DND-41 (cell line): ENCODE data around the gene COMMD6.

ENCODE experiments used
- ATAC-seq: fragments of 200-7000 bp; cut with Tn5 transposase; 3 replicates; pipeline ENCODE4 v1.9.1; 2021; ENCODE audit warnings: low read depth; ENCODE audit not compliant: insufficient read depth
- DNase-seq: peaks from one replicate; pipeline ENCODE4 v3.0.0-alpha.2; 2020
- H2AFZ ChIP-seq: 2 replicates; pipeline ENCODE4 v1.6.0; 2012; ENCODE audit warnings: low read depth, low read length
- H3K27ac ChIP-seq: 2 replicates; pipeline ENCODE4 v1.5.1; 2012; ENCODE audit warnings: low read length, inconsistent platforms
- H3K27me3 ChIP-seq: fragments of 200-600 bp; sonication (generic); 2 replicates; pipeline ENCODE4 v1.6.0; 2012; ENCODE audit warnings: low read length, mild to moderate bottlenecking, inconsistent platforms; ENCODE audit not compliant: insufficient read depth, poor library complexity
- H3K36me3 ChIP-seq: 2 replicates; pipeline ENCODE4 v1.5.1; 2012; ENCODE audit warnings: low read length, inconsistent platforms; ENCODE audit not compliant: insufficient read depth
- H3K4me1 ChIP-seq: 2 replicates; pipeline ENCODE4 v1.5.1; 2012; ENCODE audit warnings: mild to moderate bottlenecking, low read length; ENCODE audit not compliant: insufficient read depth
- H3K4me2 ChIP-seq: 2 replicates; pipeline ENCODE4 v1.6.0; 2012; ENCODE audit warnings: mild to moderate bottlenecking, moderate library complexity, low read length, inconsistent platforms; ENCODE audit not compliant: insufficient read depth
- H3K4me3 ChIP-seq, 2 experiments: fragments of 200-600 bp in 1 of 2; shearing (Covaris generic) in 1 of 2; 2 replicates each; pipeline ENCODE4 v1.5.1; 2012 to 2016; ENCODE audit warnings: inconsistent platforms in 2 of 2, low read length in 2 of 2, mild to moderate bottlenecking in 2 of 2, low read depth in 1 of 2, moderate library complexity in 1 of 2
- H3K79me2 ChIP-seq: 2 replicates; pipeline ENCODE4 v1.6.0; 2012; ENCODE audit warnings: low read length, inconsistent platforms; ENCODE audit not compliant: insufficient read depth
- H3K9ac ChIP-seq: 2 replicates; pipeline ENCODE4 v1.6.0; 2012; ENCODE audit warnings: low read depth, mild to moderate bottlenecking, inconsistent platforms, low read length, moderate library complexity
- H3K9me3 ChIP-seq: 2 replicates; pipeline ENCODE4 v1.5.1; 2012; ENCODE audit warnings: low read length, moderate library complexity, mild to moderate bottlenecking, inconsistent platforms; ENCODE audit not compliant: insufficient read depth, severe bottlenecking
- H4K20me1 ChIP-seq: 2 replicates; pipeline ENCODE4 v1.6.0; 2012; ENCODE audit warnings: low read length; ENCODE audit not compliant: insufficient read depth
- CTCF ChIP-seq: IDR thresholded peaks from 2 replicates; pipeline ENCODE4 v1.5.1; 2012; ENCODE audit warnings: borderline replicate concordance, low read length, moderate library complexity, mild to moderate bottlenecking; ENCODE audit not compliant: poor library complexity, severe bottlenecking; ENCODE audit errors: extremely low read depth
- EZH2 ChIP-seq: IDR thresholded peaks from 3 replicates; pipeline ENCODE4 v1.6.1; 2012; ENCODE audit warnings: borderline replicate concordance, low read depth, mild to moderate bottlenecking, moderate library complexity, low read length, inconsistent platforms; ENCODE audit not compliant: severe bottlenecking

COMMD6 gene

GRCh38 chr13:75506018-75506417 is 31.6 kb downstream of the COMMD6 start:
- H3K27ac ChIP-seq, result no peak overlapping the region
- no peak overlapping the region for H3K9ac ChIP-seq
- H3K4me1 ChIP-seq, result no peaks in the 10 kb centered on the region
- H4K20me1 ChIP-seq, result no peaks in the 10 kb centered on the region
- H3K36me3 ChIP-seq, result no peaks in the 10 kb centered on the region
- no peak for ATAC-seq
- no peaks in the 10 kb centered on the region for H3K27me3 ChIP-seq
- no peaks in the 10 kb centered on the region for H3K79me2 ChIP-seq
- no peaks in the 10 kb centered on the region for H3K9me3 ChIP-seq
- no peak overlapping the region for H3K4me2 ChIP-seq
- no peak overlapping the region for H2AFZ ChIP-seq
- no peak overlapping the region for H3K4me3 ChIP-seq
- DNase-seq, result no peak
- TF ChIP-seq CTCF, result no peak
- TF ChIP-seq EZH2, result no peak

GRCh38 chr13:75505327-75505726 is 32.3 kb downstream of the COMMD6 start:
- Histone ChIP-seq H4K20me1 (no peaks in the 10 kb centered on the region), H3K4me1 (no peaks in the 10 kb centered on the region), H3K27ac (no peak overlapping the region), H2AFZ (no peak overlapping the region), H3K9me3 (no peaks in the 10 kb centered on the region), H3K4me3 (no peak overlapping the region), H3K27me3 (no peaks in the 10 kb centered on the region), H3K9ac (no peak overlapping the region), H3K79me2 (no peaks in the 10 kb centered on the region), H3K36me3 (no peaks in the 10 kb centered on the region), H3K4me2 (no peak overlapping the region)
- ATAC-seq, result no peak
- DNase-seq, result no peak
- TF ChIP-seq CTCF (no peak), EZH2 (no peak)

GRCh38 chr13:75495938-75496337 is 41.7 kb downstream of the COMMD6 start:
- peaks cover 8% of the 10 kb centered on the region for H3K27me3 ChIP-seq
- no peaks in the 10 kb centered on the region for H3K36me3 ChIP-seq
- H3K4me2 ChIP-seq, result no peak overlapping the region
- H2AFZ ChIP-seq, result no peak overlapping the region
- H3K4me1 ChIP-seq, result no peaks in the 10 kb centered on the region
- no peak for TF ChIP-seq EZH2
- no peak for TF ChIP-seq CTCF
- H3K9ac ChIP-seq, result no peak overlapping the region
- H3K4me3 ChIP-seq, result no peak overlapping the region
- H3K79me2 ChIP-seq, result no peaks in the 10 kb centered on the region
- no peak for DNase-seq
- no peaks in the 10 kb centered on the region for H4K20me1 ChIP-seq
- no peak for ATAC-seq
- no peak overlapping the region for H3K27ac ChIP-seq
- H3K9me3 ChIP-seq, result no peaks in the 10 kb centered on the region

GRCh38 chr13:75494491-75494890 is 43.1 kb downstream of the COMMD6 start:
- Histone ChIP-seq H3K4me3 (no peak overlapping the region), H3K4me1 (no peaks in the 10 kb centered on the region), H3K36me3 (no peaks in the 10 kb centered on the region), H3K9ac (no peak overlapping the region), H3K27ac (no peak overlapping the region), H3K27me3 (peaks cover 8% of the 10 kb centered on the region), H3K9me3 (no peaks in the 10 kb centered on the region), H3K79me2 (no peaks in the 10 kb centered on the region), H2AFZ (no peak overlapping the region), H4K20me1 (no peaks in the 10 kb centered on the region), H3K4me2 (no peak overlapping the region)
- DNase-seq (no peak), ATAC-seq (no peak)
- TF ChIP-seq EZH2 (no peak), CTCF (no peak)
